Keratinocyte (primary cell): ENCODE measurements around the gene NCF4. TPM values are rescaled to one million over a fixed set of nuclear protein-coding genes. Genes with fewer than 3 reads are reported as not detected.

Experiments
- DNase-seq: peaks from one replicate; pipeline ENCODE4 v3.0.0-alpha.2; 2011; ENCODE audit warnings: low read depth, missing footprints, low spot score
- FAIRE-seq: peaks from 2 replicates; lab custom pipeline; 2011; peaks lifted over from hg19 to GRCh38; lab: Jason Lieb, UNC
- H2AFZ ChIP-seq: 2 replicates; pipeline ENCODE4 v1.6.0; 2012; ENCODE audit warnings: low read length, control low read depth, inconsistent platforms; ENCODE audit not compliant: control insufficient read depth
- H3K27ac ChIP-seq: 2 replicates; pipeline ENCODE4 v1.5.1; 2011; ENCODE audit warnings: low read length; ENCODE audit not compliant: control insufficient read depth, insufficient read depth
- H3K27me3 ChIP-seq: 3 replicates; pipeline ENCODE4 v1.6.0; 2011; ENCODE audit warnings: low read length; ENCODE audit not compliant: control insufficient read depth, insufficient read depth; ENCODE audit errors: extremely low read depth
- H3K36me3 ChIP-seq, 2 experiments: 2 replicates in 1 of 2; 3 replicates in 1 of 2; pipeline ENCODE4 v1.5.1; 2011; ENCODE audit warnings: low read length in 2 of 2, mild to moderate bottlenecking in 1 of 2; ENCODE audit not compliant: control insufficient read depth in 2 of 2, insufficient read depth in 2 of 2; ENCODE audit errors: extremely low read depth in 1 of 2
- H3K4me1 ChIP-seq: 3 replicates; pipeline ENCODE4 v1.5.1; 2011; ENCODE audit warnings: low read length; ENCODE audit not compliant: control insufficient read depth, insufficient read depth; ENCODE audit errors: extremely low read depth
- H3K4me2 ChIP-seq: 3 replicates; pipeline ENCODE4 v1.6.0; 2011; ENCODE audit warnings: low read depth, low read length; ENCODE audit not compliant: control insufficient read depth, insufficient read depth; ENCODE audit errors: extremely low read depth
- H3K4me3 ChIP-seq, 3 experiments: fragments of 200-600 bp in 1 of 3; sonication (generic) in 1 of 3; 2 replicates in 2 of 3; 3 replicates in 1 of 3; pipeline ENCODE4 v1.5.1; 2011 to 2016; ENCODE audit warnings: low read length in 3 of 3, mild to moderate bottlenecking in 3 of 3, control low read depth in 2 of 3, inconsistent platforms in 1 of 3, low read depth in 1 of 3, mixed read lengths in 1 of 3, mixed run types in 1 of 3, moderate library complexity in 1 of 3; ENCODE audit not compliant: control insufficient read depth in 2 of 3, insufficient read depth in 2 of 3; ENCODE audit errors: extremely low read depth in 1 of 3
- H3K79me2 ChIP-seq: 2 replicates; pipeline ENCODE4 v1.6.0; 2012; ENCODE audit warnings: low read length; ENCODE audit not compliant: control insufficient read depth, insufficient read depth
- H3K9ac ChIP-seq: 3 replicates; pipeline ENCODE4 v1.6.0; 2011; ENCODE audit warnings: low read length; ENCODE audit not compliant: control insufficient read depth, insufficient read depth; ENCODE audit errors: extremely low read depth
- H3K9me1 ChIP-seq: 3 replicates; pipeline ENCODE4 v1.6.0; 2011; ENCODE audit warnings: low read length; ENCODE audit not compliant: control insufficient read depth, insufficient read depth; ENCODE audit errors: extremely low read depth
- H3K9me3 ChIP-seq: 2 replicates; pipeline ENCODE4 v1.5.1; 2012; ENCODE audit warnings: low read depth, low read length; ENCODE audit not compliant: control insufficient read depth
- H4K20me1 ChIP-seq: 3 replicates; pipeline ENCODE4 v1.6.0; 2011; ENCODE audit warnings: low read length; ENCODE audit not compliant: control insufficient read depth, insufficient read depth; ENCODE audit errors: extremely low read depth
- EZH2 ChIP-seq: IDR thresholded peaks from one replicate; pipeline ENCODE4 v1.6.1; 2012; ENCODE audit warnings: inconsistent platforms, mild to moderate bottlenecking, low read length, moderate library complexity
- dilution Hi-C: fragments of 300-500 bp; cut with MboI; formaldehyde crosslinking; loops from one replicate; pipeline ENCODE4 v1.7.0; 2020; ENCODE audit warnings: low sequenced_read_pairs; ENCODE audit not compliant: extremely low pct_ligation_motif_present
- polyA plus RNA-seq, 5 experiments: library from polyadenylated mRNA; depleted of rRNA in 3 of 5; stranded (reverse) in 3 of 5; stranded (forward) in 1 of 5; unstranded in 1 of 5; fragments of >200 nt; gene quantifications; 1 replicate in 1 of 5; 2 replicates in 3 of 5; 3 replicates in 1 of 5; pipeline versions ENCODE4 v1.2.1 to v1.2.3, GENCODE V29; 2011 to 2012; ENCODE audit warnings: missing spikeins in 2 of 5, low read depth in 1 of 5, low replicate concordance in 1 of 5
- TF ChIP-seq, protein P1 (sequence below), 3 experiments: IDR thresholded peaks in 1 of 3; conservative IDR thresholded peaks in 1 of 3; optimal IDR thresholded peaks in 1 of 3; 2 replicates in 2 of 3; 3 replicates in 1 of 3; pipeline versions ENCODE3 to v1.5.1; 2011; ENCODE audit warnings: low read length in 3 of 3, mild to moderate bottlenecking in 3 of 3, moderate library complexity in 2 of 3, control low read depth in 1 of 3, inconsistent platforms in 1 of 3; ENCODE audit not compliant: insufficient read depth in 2 of 3; ENCODE audit errors: extremely low read depth in 1 of 3

NCF4 gene
- polyA plus RNA-seq, 1 donor (not counting 4 experiments of a cell fraction or from before 2014, with no cell fraction given), result 0.42 TPM

DNA sequence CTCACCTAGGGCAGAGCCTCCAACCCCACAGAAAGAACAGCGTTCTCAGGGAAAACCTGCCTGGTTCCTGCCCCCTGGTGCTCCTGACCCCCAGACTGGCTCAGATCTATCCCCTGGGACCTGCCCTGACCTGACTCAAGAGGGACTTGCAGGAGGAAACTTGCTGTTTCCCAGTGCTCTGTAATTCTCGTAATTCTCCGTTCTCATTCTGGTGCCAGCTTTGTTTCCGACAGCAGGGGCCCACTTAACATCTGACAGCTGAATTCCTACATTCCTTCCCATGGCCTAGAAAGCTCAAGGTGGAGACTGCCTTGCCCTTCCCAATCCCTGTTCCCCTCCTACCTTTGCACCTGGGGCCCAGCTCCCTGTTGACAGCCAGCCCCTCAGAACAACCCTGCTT lies 40.1 kb downstream of the NCF4 start:
- FAIRE-seq, result no peak
- no peak overlapping the region for H3K27ac ChIP-seq
- H3K4me2 ChIP-seq, result no peak overlapping the region
- peaks cover 12% of the 10 kb centered on the region for H3K27me3 ChIP-seq
- H2AFZ ChIP-seq, result no peak overlapping the region
- H3K36me3 ChIP-seq, result no peaks in the 10 kb centered on the region
- TF ChIP-seq, protein P1, sequence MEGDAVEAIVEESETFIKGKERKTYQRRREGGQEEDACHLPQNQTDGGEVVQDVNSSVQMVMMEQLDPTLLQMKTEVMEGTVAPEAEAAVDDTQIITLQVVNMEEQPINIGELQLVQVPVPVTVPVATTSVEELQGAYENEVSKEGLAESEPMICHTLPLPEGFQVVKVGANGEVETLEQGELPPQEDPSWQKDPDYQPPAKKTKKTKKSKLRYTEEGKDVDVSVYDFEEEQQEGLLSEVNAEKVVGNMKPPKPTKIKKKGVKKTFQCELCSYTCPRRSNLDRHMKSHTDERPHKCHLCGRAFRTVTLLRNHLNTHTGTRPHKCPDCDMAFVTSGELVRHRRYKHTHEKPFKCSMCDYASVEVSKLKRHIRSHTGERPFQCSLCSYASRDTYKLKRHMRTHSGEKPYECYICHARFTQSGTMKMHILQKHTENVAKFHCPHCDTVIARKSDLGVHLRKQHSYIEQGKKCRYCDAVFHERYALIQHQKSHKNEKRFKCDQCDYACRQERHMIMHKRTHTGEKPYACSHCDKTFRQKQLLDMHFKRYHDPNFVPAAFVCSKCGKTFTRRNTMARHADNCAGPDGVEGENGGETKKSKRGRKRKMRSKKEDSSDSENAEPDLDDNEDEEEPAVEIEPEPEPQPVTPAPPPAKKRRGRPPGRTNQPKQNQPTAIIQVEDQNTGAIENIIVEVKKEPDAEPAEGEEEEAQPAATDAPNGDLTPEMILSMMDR (optimal IDR thresholded peaks at IDR 0.05 in 1 of 3, IDR thresholded peaks at IDR 0.05 in 1 of 3, conservative IDR thresholded peaks at IDR 0.05 in 1 of 3; ENCODE audit: extremely low read depth in 1 of 3, insufficient read depth in 2 of 3, low read length in 3 of 3), result no peak
- no peak for TF ChIP-seq EZH2
- H3K79me2 ChIP-seq, result no peaks in the 10 kb centered on the region
- dilution Hi-C loops, result no loop called here
- no peak overlapping the region for H3K9ac ChIP-seq
- H3K9me3 ChIP-seq, result no peaks in the 10 kb centered on the region
- H3K9me1 ChIP-seq, result no peaks in the 10 kb centered on the region
- H3K4me1 ChIP-seq, result no peaks in the 10 kb centered on the region
- no peak for DNase-seq
- H3K4me3 ChIP-seq, result no peak overlapping the region
- no peaks in the 10 kb centered on the region for H4K20me1 ChIP-seq

DNA sequence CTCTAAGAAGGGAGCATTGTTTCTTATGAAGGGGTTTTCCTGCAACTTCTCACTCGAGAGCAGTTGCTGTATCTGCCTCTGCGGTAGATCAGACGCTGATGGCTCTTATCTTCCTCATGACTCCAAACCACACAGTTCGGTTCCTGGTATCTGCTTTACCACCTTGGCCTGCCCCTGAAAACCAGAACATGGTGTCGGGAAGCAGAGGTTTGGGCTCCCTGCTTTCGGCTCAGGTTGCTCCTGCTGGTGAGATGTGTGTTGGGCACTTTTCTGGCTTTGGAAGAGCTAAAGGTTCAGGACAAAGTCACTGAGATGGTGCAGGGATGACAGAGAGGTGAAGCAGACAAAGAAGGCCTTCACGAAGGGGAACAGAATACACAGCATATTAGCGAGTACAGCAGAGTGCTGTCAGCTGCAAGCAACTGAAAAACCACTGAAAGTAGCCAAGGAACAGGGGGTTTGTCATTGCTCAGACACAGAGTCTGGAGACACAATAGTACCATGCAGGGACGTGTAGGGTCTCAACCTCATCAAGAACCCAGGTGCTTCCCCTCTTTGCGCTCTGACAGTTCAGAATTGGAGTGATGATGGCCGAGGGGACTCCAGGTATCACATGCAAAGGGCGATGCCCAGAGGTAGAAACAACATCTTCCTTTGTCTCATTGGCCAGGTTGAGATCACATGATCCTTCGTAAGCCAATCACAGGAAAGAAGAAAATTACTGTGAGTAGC lies 40.8 kb downstream of the NCF4 start:
- H4K20me1 ChIP-seq, result no peaks in the 10 kb centered on the region
- H3K4me3 ChIP-seq, result no peak overlapping the region
- H3K9ac ChIP-seq, result no peak overlapping the region
- no peak overlapping the region for H3K4me2 ChIP-seq
- H3K9me3 ChIP-seq, result no peaks in the 10 kb centered on the region
- TF ChIP-seq, protein P1 (optimal IDR thresholded peaks at IDR 0.05 in 1 of 3, IDR thresholded peaks at IDR 0.05 in 1 of 3, conservative IDR thresholded peaks at IDR 0.05 in 1 of 3; ENCODE audit: extremely low read depth in 1 of 3, insufficient read depth in 2 of 3, low read length in 3 of 3), result no peak
- TF ChIP-seq EZH2, result no peak
- no peaks in the 10 kb centered on the region for H3K4me1 ChIP-seq
- H3K36me3 ChIP-seq, result no peaks in the 10 kb centered on the region
- DNase-seq (no peak), FAIRE-seq (no peak)
- H3K27me3 ChIP-seq, result peaks cover 8% of the 10 kb centered on the region
- no peaks in the 10 kb centered on the region for H3K79me2 ChIP-seq
- no peak overlapping the region for H3K27ac ChIP-seq
- dilution Hi-C loops, result no loop called here
- no peaks in the 10 kb centered on the region for H3K9me1 ChIP-seq
- no peak overlapping the region for H2AFZ ChIP-seq
